ENCODE results near the gene TAS2R30.
"Not testable (repeated sequence)": the region's sequence is repeated elsewhere in the genome, so short reads cannot be mapped to it uniquely, and the experiment has no call there.

Gene TAS2R30

DNA sequence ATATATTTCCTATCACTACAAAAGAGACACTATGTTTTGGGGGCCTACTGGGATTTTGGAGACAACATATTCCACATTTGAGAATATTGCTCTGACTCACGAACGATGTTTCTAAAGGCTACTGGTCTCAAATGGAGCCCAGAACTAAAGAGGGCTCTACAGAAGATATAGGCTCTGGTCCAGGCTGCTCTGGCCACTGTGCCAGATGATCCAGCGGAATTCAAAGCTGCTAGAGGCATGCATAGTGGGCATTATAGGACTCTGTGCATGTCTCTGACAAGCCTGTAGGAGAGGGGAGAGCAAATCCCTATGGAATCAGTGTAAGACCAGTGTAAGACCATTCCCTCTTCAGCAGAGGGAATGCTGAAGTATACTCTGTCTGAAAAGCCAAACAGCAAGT, 4.1 kb downstream of the TAS2R30 start:
- no peak for DNase-seq (ENCODE audit: low read depth in 2 of 2)

GRCh38 chr12:11114130-11114529, 20.3 kb downstream of the TAS2R30 start:
- not testable (repeated sequence) for DNase-seq (ENCODE audit: low read depth in 2 of 2)

- DNase-seq (ENCODE audit: low read depth in 2 of 2) = not testable (repeated sequence)
These were observed 23.2 kb downstream of the TAS2R30 start for GRCh38 chr12:11111213-11111612.

- no peak for DNase-seq (ENCODE audit: low read depth in 2 of 2)
These were observed 25.6 kb downstream of the TAS2R30 start for GRCh38 chr12:11108862-11109261.

GRCh38 chr12:11107719-11108118, 26.7 kb downstream of the TAS2R30 start:
- DNase-seq (ENCODE audit: low read depth in 2 of 2) = no peak

DNA sequence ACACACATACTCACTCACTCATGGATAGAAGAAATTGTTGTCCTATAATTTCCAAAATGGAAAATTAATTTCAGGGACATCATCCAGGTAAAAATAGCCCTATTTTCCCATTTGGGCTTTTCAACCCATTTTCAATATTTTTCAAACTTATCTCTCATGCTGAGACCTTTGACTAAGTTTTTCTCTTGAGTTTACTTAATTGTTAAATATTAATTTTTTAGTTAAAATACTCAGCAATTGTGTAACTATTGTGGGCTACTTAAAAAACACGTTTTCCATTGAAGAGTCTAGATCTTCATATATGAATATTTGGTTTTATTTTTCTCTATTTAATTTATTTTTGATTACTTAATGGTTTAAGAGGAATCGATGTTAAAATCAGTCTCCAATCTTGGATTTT, 28.2 kb downstream of the TAS2R30 start:
- no peak for DNase-seq (ENCODE audit: low read depth in 2 of 2)

DNA sequence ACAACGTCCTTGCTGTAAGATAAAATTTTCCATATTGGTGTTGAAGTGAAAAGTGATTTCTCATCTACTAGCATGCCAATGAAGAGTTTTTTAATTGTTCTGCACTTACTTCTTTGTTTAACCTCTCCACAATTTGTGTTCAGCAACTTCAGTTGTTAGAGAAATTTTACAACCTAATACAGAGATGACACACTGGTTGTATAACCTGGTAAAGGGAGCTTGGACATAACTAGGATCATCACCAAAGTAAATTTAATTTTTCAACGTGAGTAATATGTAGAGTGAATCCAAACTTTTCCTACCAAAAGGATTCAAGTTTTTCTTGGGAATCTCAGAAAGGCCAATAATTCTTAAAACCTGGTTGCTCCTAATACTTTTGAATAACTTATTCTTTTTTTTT, 28.9 kb downstream of the TAS2R30 start:
- DNase-seq (ENCODE audit: low read depth in 2 of 2) = no peak

DNA sequence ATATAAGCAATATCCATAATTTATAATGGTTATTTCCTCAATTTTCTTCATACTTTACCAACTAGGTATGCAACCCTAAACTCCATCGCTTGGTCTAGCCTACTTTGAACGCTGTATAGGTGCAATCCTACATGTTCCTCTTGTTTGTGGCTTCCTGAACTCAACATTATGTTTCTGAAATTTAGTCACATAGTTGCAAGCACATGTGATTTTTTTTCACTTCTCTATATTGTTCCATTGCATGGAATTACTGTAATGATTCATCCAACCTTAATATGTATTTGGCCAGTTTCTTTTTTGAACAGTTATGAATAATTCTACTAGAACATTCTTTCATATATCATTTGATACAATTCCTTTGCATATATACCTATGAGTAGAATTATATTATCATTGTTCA, 39.5 kb downstream of the TAS2R30 start:
- not testable (repeated sequence) for DNase-seq (ENCODE audit: low read depth in 2 of 2)

DNA sequence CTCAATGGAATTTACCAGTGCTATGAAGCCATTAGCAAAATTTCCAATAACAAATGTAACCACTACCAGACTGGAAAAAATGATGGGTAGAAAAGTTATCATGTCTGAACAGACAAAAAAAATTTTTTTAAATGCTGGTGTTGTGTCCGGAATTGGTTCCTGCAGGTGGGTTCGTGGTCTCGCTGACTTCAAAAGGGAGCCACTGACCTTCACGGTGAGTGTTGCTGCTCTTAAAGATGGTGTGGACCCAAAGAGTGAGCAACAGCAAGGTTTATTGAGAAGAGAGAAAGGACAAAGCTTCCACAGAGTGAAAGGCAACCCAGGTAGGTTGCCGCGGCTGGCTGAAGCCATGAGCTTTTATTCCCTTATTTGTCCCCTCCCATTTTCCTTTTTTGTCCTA, 42.3 kb downstream of the TAS2R30 start, which contains the start of gene TAS2R43:
Gene TAS2R43, minus strand, starts transcription at position 186 of the 400 bp plus-strand sequence. Its CDS starts 84 bp downstream, at position 102.
- DNase-seq (ENCODE audit: low read depth in 2 of 2) = no peak

- no peak for DNase-seq (ENCODE audit: low read depth in 2 of 2)
These were observed 45.2 kb downstream of the TAS2R30 start for GRCh38 chr12:11089246-11089645.

DNA sequence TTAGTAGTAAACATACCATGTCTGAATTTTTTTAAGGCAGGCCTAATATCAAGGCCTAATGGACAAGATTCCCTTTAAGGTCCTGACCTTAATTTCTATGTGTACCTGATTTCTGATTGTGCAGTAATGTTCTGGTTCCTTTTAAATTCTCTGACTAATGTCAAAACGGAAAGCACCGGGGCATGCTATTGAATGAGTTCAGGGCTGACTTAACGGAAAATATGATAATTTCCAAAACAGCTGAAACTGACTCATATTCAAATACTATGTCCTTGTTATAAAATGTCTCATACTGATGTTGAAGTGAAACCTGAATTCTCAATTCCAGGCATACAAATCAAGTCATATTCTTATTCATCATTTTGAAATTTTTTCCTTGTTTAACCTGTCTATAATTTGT, 49.0 kb downstream of the TAS2R30 start:
- no peak for DNase-seq (ENCODE audit: low read depth in 2 of 2)

All from fibroblast of skin of left biceps (primary cell).